H1 (cell line): Measurements from ENCODE around the gene SNORC. TPM values are rescaled to one million over a fixed set of nuclear protein-coding genes. Genes with fewer than 3 reads are reported as not detected.

Experiments
- CTCF ChIA-PET: fragments of 300-600 bp; sonication (Branson Sonifier 250); formaldehyde crosslinking; loops from one replicate; lab custom pipeline; 2021; ENCODE audit not compliant: partially characterized antibody; lab: Charles Lee
- POLR2A ChIA-PET: fragments of 300-600 bp; sonication (Branson Sonifier 250); formaldehyde crosslinking; loops from one replicate; lab custom pipeline; 2021; ENCODE audit warnings: inconsistent platforms; ENCODE audit not compliant: partially characterized antibody; lab: Charles Lee
- DNase-seq, 2 experiments: peaks; one replicate each; pipeline versions ENCODE4 v3.0.0 to v3.0.0-alpha.2; 2010 to 2022; ENCODE audit warnings: low spot score in 2 of 2, low read depth in 1 of 2, mixed read lengths in 1 of 2
- FAIRE-seq: peaks from 2 replicates; lab custom pipeline; 2011; peaks lifted over from hg19 to GRCh38; lab: Jason Lieb, UNC
- H2AFZ ChIP-seq: 2 replicates; pipeline ENCODE4 v1.8.1; 2012; ENCODE audit warnings: low read length, inconsistent platforms
- H2AK5ac ChIP-seq: 2 replicates; pipeline ENCODE4 v1.6.1; 2013; ENCODE audit warnings: low read depth, low read length
- H2BK120ac ChIP-seq: replicated peaks from 2 replicates; pipeline ENCODE3; 2013; ENCODE audit warnings: low read depth, low read length, inconsistent platforms
- H2BK12ac ChIP-seq: 2 replicates; pipeline ENCODE4 v1.6.1; 2013; ENCODE audit warnings: low read depth, low read length
- H2BK15ac ChIP-seq: 2 replicates; pipeline ENCODE4 v1.6.1; 2013; ENCODE audit warnings: low read length
- H2BK20ac ChIP-seq: 2 replicates; pipeline ENCODE4 v1.6.1; 2013; ENCODE audit warnings: low read length
- H2BK5ac ChIP-seq: 2 replicates; pipeline ENCODE4 v1.6.1; 2013; ENCODE audit warnings: low read depth, low read length
- H3K14ac ChIP-seq: 2 replicates; pipeline ENCODE4 v1.6.1; 2013; ENCODE audit warnings: inconsistent platforms; ENCODE audit not compliant: insufficient read length
- H3K18ac ChIP-seq: 2 replicates; pipeline ENCODE4 v1.6.1; 2013; ENCODE audit warnings: low read length; ENCODE audit errors: extremely low read depth
- H3K23ac ChIP-seq: 2 replicates; pipeline ENCODE4 v1.6.1; 2013; ENCODE audit warnings: inconsistent platforms; ENCODE audit not compliant: insufficient read length
- H3K23me2 ChIP-seq: 2 replicates; pipeline ENCODE4 v1.6.1; 2013; ENCODE audit warnings: low read depth, low read length
- H3K27ac ChIP-seq: 2 replicates; pipeline ENCODE4 v1.6.1; 2011; ENCODE audit warnings: low read depth, low read length, inconsistent platforms
- H3K27me3 ChIP-seq, 4 experiments: replicated peaks in 1 of 4; 1 replicate in 1 of 4; 2 replicates in 3 of 4; pipeline versions ENCODE4 v1.6.1 to v1.8.1; 2011 to 2013; ENCODE audit warnings: low read length in 3 of 4, mild to moderate bottlenecking in 3 of 4, inconsistent platforms in 2 of 4, mixed read lengths in 2 of 4, moderate library complexity in 1 of 4; ENCODE audit not compliant: control insufficient read depth in 3 of 4, insufficient read depth in 3 of 4; ENCODE audit errors: extremely low read depth in 1 of 4
- H3K36me3 ChIP-seq, 4 experiments: 2 replicates each; pipeline versions ENCODE4 v1.6.1 to v1.8.1; 2011 to 2013; ENCODE audit warnings: mild to moderate bottlenecking in 4 of 4, low read length in 3 of 4, moderate library complexity in 2 of 4, control low read depth in 1 of 4, inconsistent platforms in 1 of 4; ENCODE audit not compliant: insufficient read depth in 4 of 4, control insufficient read depth in 2 of 4
- H3K4ac ChIP-seq: replicated peaks from 2 replicates; pipeline ENCODE3; 2013; ENCODE audit warnings: low read length, low read depth, mixed read lengths, inconsistent platforms; ENCODE audit not compliant: insufficient read length
- H3K4me1 ChIP-seq, 4 experiments: replicated peaks in 1 of 4; 1 replicate in 1 of 4; 2 replicates in 3 of 4; pipeline versions ENCODE4 v1.6.1 to v1.8.1; 2011 to 2013; ENCODE audit warnings: low read length in 3 of 4, inconsistent platforms in 2 of 4, mixed read lengths in 1 of 4; ENCODE audit not compliant: insufficient read depth in 4 of 4, control insufficient read depth in 3 of 4
- H3K4me2 ChIP-seq, 2 experiments: 2 replicates each; pipeline versions ENCODE4 v1.6.1 to v1.8.1; 2011 to 2013; ENCODE audit warnings: low read depth in 2 of 2, low read length in 2 of 2, control low read depth in 1 of 2, inconsistent platforms in 1 of 2, mild to moderate bottlenecking in 1 of 2; ENCODE audit not compliant: insufficient read depth in 1 of 2
- H3K4me3 ChIP-seq, 4 experiments: fragments of 200-600, 300-600 bp in 1 of 4; sonication (generic), shearing (Covaris generic), sonication (Bioruptor Twin) in 1 of 4; 2 replicates each; pipeline versions ENCODE4 v1.5.1 to v1.8.1; 2011 to 2016; ENCODE audit warnings: low read length in 4 of 4, low read depth in 3 of 4, control low read depth in 2 of 4, inconsistent platforms in 2 of 4, mild to moderate bottlenecking in 2 of 4, mixed read lengths in 1 of 4, moderate library complexity in 1 of 4; ENCODE audit not compliant: insufficient read depth in 2 of 4; ENCODE audit errors: extremely low read depth in 1 of 4
- H3K56ac ChIP-seq: replicated peaks from 2 replicates; pipeline ENCODE3; 2013; ENCODE audit warnings: low read depth, mild to moderate bottlenecking, mixed read lengths, low read length, inconsistent platforms; ENCODE audit not compliant: insufficient read length
- H3K79me1 ChIP-seq: 2 replicates; pipeline ENCODE4 v1.6.1; 2013; ENCODE audit warnings: low read depth, low read length, control low read depth
- H3K79me2 ChIP-seq, 2 experiments: 2 replicates each; pipeline versions ENCODE4 v1.6.1 to v1.8.1; 2012 to 2013; ENCODE audit warnings: low read length in 2 of 2, mild to moderate bottlenecking in 2 of 2, inconsistent platforms in 1 of 2; ENCODE audit not compliant: insufficient read depth in 2 of 2, control insufficient read depth in 1 of 2
- H3K9ac ChIP-seq, 4 experiments: replicated peaks in 1 of 4; 1 replicate in 1 of 4; 2 replicates in 3 of 4; pipeline versions ENCODE4 v1.6.1 to v1.8.1; 2011 to 2013; ENCODE audit warnings: low read depth in 3 of 4, low read length in 3 of 4, control low read depth in 2 of 4, mild to moderate bottlenecking in 2 of 4, moderate library complexity in 2 of 4, inconsistent platforms in 1 of 4; ENCODE audit errors: extremely low read depth in 1 of 4
- H3K9me3 ChIP-seq, 2 experiments: 2 replicates each; pipeline versions ENCODE4 v1.6.1 to v1.8.1; 2012 to 2013; ENCODE audit warnings: mild to moderate bottlenecking in 2 of 2, moderate library complexity in 2 of 2, control low read depth in 1 of 2, inconsistent platforms in 1 of 2, low read depth in 1 of 2, low read length in 1 of 2, mixed read lengths in 1 of 2; ENCODE audit not compliant: insufficient read depth in 2 of 2
- H4K20me1 ChIP-seq, 2 experiments: replicated peaks in 1 of 2; 2 replicates each; pipeline versions ENCODE3 to v1.8.1; 2011 to 2013; ENCODE audit warnings: inconsistent platforms in 2 of 2, low read length in 2 of 2, mild to moderate bottlenecking in 1 of 2; ENCODE audit not compliant: insufficient read depth in 2 of 2, control insufficient read depth in 1 of 2
- H4K5ac ChIP-seq: 2 replicates; pipeline ENCODE4 v1.6.1; 2013; ENCODE audit warnings: low read length, low read depth, mixed read lengths, inconsistent platforms; ENCODE audit not compliant: insufficient read length
- H4K8ac ChIP-seq: 2 replicates; pipeline ENCODE4 v1.8.0; 2013; ENCODE audit warnings: mild to moderate bottlenecking, moderate library complexity, low read length, inconsistent platforms; ENCODE audit not compliant: insufficient read depth; ENCODE audit errors: extremely low read depth
- H4K91ac ChIP-seq: replicated peaks from 2 replicates; pipeline ENCODE3; 2013; ENCODE audit warnings: low read length, mixed read lengths, inconsistent platforms; ENCODE audit not compliant: insufficient read length
- CBX8 ChIP-seq: fragments of 300-800, 300-1000 bp; sonication (generic); IDR thresholded peaks from 2 replicates; pipeline ENCODE4 v1.7.1; 2016; ENCODE audit warnings: low read depth, low read length, borderline replicate concordance
- CHD1 ChIP-seq: IDR thresholded peaks from 2 replicates; pipeline ENCODE4 v1.6.1; 2012; ENCODE audit warnings: low read depth, low read length, improper control_type of control experiment
- EP300 ChIP-seq, 2 experiments: IDR thresholded peaks; 1 replicate in 1 of 2; 2 replicates in 1 of 2; pipeline ENCODE4 v1.6.1; 2011 to 2012; ENCODE audit warnings: low read depth in 2 of 2, low read length in 2 of 2, mild to moderate bottlenecking in 2 of 2, borderline replicate concordance in 1 of 2, inconsistent platforms in 1 of 2, moderate library complexity in 1 of 2
- GABPA ChIP-seq: IDR thresholded peaks from 2 replicates; pipeline ENCODE4 v1.6.1; 2011; ENCODE audit warnings: mild to moderate bottlenecking, low read length, moderate library complexity, borderline replicate concordance; ENCODE audit not compliant: insufficient read depth
- JUN ChIP-seq: IDR thresholded peaks from 2 replicates; pipeline ENCODE4 v1.6.1; 2011; ENCODE audit warnings: low read depth, mild to moderate bottlenecking, improper control_type of control experiment, low read length
- KDM5A ChIP-seq: fragments of 200-600 bp; IDR thresholded peaks from 2 replicates; pipeline ENCODE4 v1.7.1; 2012; ENCODE audit warnings: mild to moderate bottlenecking, low read length, inconsistent platforms, mixed read lengths
- POLR2A ChIP-seq, 2 experiments: IDR thresholded peaks; 1 replicate in 1 of 2; 2 replicates in 1 of 2; pipeline ENCODE4 v1.6.1; 2011; ENCODE audit warnings: low read depth in 2 of 2, low read length in 2 of 2, mild to moderate bottlenecking in 2 of 2; ENCODE audit errors: control extremely low read depth in 1 of 2
- RXRA ChIP-seq: IDR thresholded peaks from 2 replicates; pipeline ENCODE4 v1.6.1; 2011; ENCODE audit warnings: low read depth, mild to moderate bottlenecking, low read length, moderate library complexity; ENCODE audit not compliant: insufficient read depth
- SRF ChIP-seq: IDR thresholded peaks from 2 replicates; pipeline ENCODE4 v1.6.1; 2011; ENCODE audit warnings: mild to moderate bottlenecking, low read depth, low read length, moderate library complexity
- TBP ChIP-seq: IDR thresholded peaks from 2 replicates; pipeline ENCODE4 v1.6.1; 2011; ENCODE audit warnings: low read depth, low read length, improper control_type of control experiment
- TEAD4 ChIP-seq: IDR thresholded peaks from 2 replicates; pipeline ENCODE4 v1.6.1; 2012; ENCODE audit warnings: low read depth, low read length, inconsistent platforms, mixed read lengths
- WGBS, 2 experiments: shearing (Covaris generic) in 1 of 2; methylation state at CpG; one replicate each; pipeline versions ENCODE4 v1.1.6 to v1.1.7; 2013 to 2015; ENCODE audit warnings: low lambda C conversion rate in 2 of 2, mixed read lengths in 2 of 2, inconsistent platforms in 1 of 2, low coverage in 1 of 2, missing lambda C conversion rate in 1 of 2; ENCODE audit not compliant: insufficient replicate concordance in 2 of 2, insufficient coverage in 1 of 2, insufficient read length in 1 of 2; ENCODE audit errors: extremely low coverage in 1 of 2, missing lambda C conversion rate in 1 of 2; 5-methylcytosine and 5-hydroxymethylcytosine counted together
- polyA plus RNA-seq, 7 experiments: library from polyadenylated mRNA; depleted of rRNA in 3 of 7; stranded (reverse) in 5 of 7; unstranded in 2 of 7; fragments of >200 nt in 5 of 7; fragments of 200-250 nt in 2 of 7; gene quantifications; 1 replicate in 5 of 7; 2 replicates in 1 of 7; 4 replicates in 1 of 7; pipeline versions ENCODE4 v1.2.1 to v1.2.3, GENCODE V29; 2011 to 2013; ENCODE audit warnings: missing spikeins in 2 of 7, mixed read lengths in 2 of 7
- total RNA-seq: library from RNA; stranded (reverse); fragmentation: NEBNext Ultra II Directional; extraction: Animal tissue kit (Norgen Biotek cat#: 25700); gene quantifications from 2 replicates; pipeline ENCODE4 v1.2.1, GENCODE V29; 2021

SNORC gene
- total and polyA plus RNA-seq, 2 of the 8 experiments (the other 6 are each of a cell fraction or from before 2014, with no cell fraction given): 1.6 to 1.8 TPM

DNA sequence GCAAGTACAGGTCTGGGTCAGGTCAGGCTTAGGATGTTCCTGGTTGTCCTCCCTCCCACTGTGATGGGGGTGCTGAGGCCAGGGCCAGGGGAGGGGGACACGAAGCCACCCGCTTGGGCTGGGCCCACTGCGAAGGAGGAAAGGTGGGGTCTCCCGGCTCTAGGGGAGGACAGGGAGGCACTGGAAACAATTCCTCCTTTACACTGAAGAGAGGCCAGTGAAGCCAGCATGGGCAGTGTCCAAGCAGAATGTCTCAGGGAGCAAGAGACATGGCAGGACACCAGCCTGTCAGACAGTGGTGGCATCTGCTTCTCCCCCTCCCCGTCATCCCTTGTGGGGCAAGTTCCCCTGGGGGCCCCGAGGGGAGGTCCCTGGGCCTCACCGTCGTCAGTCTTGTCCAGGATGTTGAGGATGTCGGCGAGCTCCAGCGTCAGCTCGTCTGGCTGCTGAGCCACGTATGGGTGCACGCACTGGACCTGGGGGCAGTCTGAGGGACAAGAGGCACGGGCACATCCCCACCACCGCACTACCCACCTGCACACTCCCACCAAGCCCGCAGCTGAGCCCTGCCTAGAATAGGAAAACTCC lies 10.8 kb downstream of the SNORC start:
- no peak for TF ChIP-seq CHD1
- no peak for TF ChIP-seq GABPA
- TF ChIP-seq TBP: no peak
- TF ChIP-seq RXRA: no peak
- TF ChIP-seq EP300 (IDR thresholded peaks at IDR 0.05; ENCODE audit: borderline replicate concordance in 1 of 2, low read depth in 2 of 2, low read length in 2 of 2): no peak
- TF ChIP-seq POLR2A (IDR thresholded peaks at IDR 0.05; ENCODE audit: control extremely low read depth in 1 of 2, low read depth in 2 of 2, low read length in 2 of 2): no peak
- no peak for TF ChIP-seq JUN
- TF ChIP-seq KDM5A: no peak
- no peak for TF ChIP-seq TEAD4
- TF ChIP-seq CBX8: no peak
- no peak for TF ChIP-seq SRF
- H4K8ac ChIP-seq: no peak overlapping the region
- H2BK120ac ChIP-seq: no peak overlapping the region
- no peaks in the 10 kb centered on the region for H3K36me3 ChIP-seq
- peaks cover 0 to 1% of the 10 kb centered on the region in 2 experiments for H4K20me1 ChIP-seq
- no peak overlapping the region for H2BK5ac ChIP-seq
- WGBS, 2 experiments: 93% methylated on average over 16 of the region's 17 CpGs; no CpG with 5 or more reads in 1 of the 2 experiments
- no peak overlapping the region for H2BK15ac ChIP-seq
- peaks cover 0 to 4% (median 1%) of the 10 kb centered on the region in 4 experiments; a peak in 2 of 7 replicates for H3K4me1 ChIP-seq
- H3K18ac ChIP-seq: no peak overlapping the region
- H3K27ac ChIP-seq: no peak overlapping the region
- no peak overlapping the region for H2BK12ac ChIP-seq
- H3K9me3 ChIP-seq: no peaks in the 10 kb centered on the region
- H3K79me2 ChIP-seq: no peaks in the 10 kb centered on the region
- H4K5ac ChIP-seq: no peak overlapping the region
- H3K4me2 ChIP-seq: no peak overlapping the region
- no peak overlapping the region for H4K91ac ChIP-seq
- no peak overlapping the region for H3K9ac ChIP-seq
- H3K79me1 ChIP-seq: no peaks in the 10 kb centered on the region
- H2BK20ac ChIP-seq: no peak overlapping the region
- POLR2A ChIA-PET: interaction anchor here (1.0 kb wide), 1 partner anchor 10 kb away, joined by 3 read pairs; the partner anchor contains the start of gene SNORC
- no peak overlapping the region for H2AFZ ChIP-seq
- H3K4ac ChIP-seq: no peak overlapping the region
- no peak overlapping the region for H3K23ac ChIP-seq
- H3K23me2 ChIP-seq: peaks cover 9% of the 10 kb centered on the region; the same call in 1 of the 2 replicates
- H3K56ac ChIP-seq: no peak overlapping the region
- H3K4me3 ChIP-seq: no peak overlapping the region
- peak overlapping the region; percentile 40; the same call in 1 of the 2 replicates for H2AK5ac ChIP-seq
- CTCF ChIA-PET: interaction anchor here (0.9 to 2.8 kb wide), 6 partner anchors 9 to 179 kb away, joined by 3 to 8 read pairs (median 4); partner anchors contain the start of gene INPP5D
- peaks cover 0 to 18% (median 13%) of the 10 kb centered on the region in 4 experiments; a peak in 5 of 7 replicates for H3K27me3 ChIP-seq
- no peak for DNase-seq
- no peak overlapping the region for H3K14ac ChIP-seq
- FAIRE-seq: no peak
